Endothelial cell of umbilical vein (primary cell): ENCODE results near the gene ALOX15B. TPM values are rescaled to one million over a fixed set of nuclear protein-coding genes. Genes with fewer than 3 reads are reported as not detected.

Experiments
- BruUV-seq: library from RNA; stranded (reverse); fragments of 400-500 nt; replicated peaks from 2 replicates; lab custom pipeline; 2021; lab: Mats Ljungman, UMichigan
- CTCF ChIA-PET: fragments of 300-600, 350-600 bp; sonication (Branson Sonifier 250); formaldehyde crosslinking; loops from one replicate; lab custom pipeline; 2021; ENCODE audit warnings: antibody characterized with exemption, inconsistent platforms; lab: Charles Lee
- POLR2A ChIA-PET: fragments of 300-600, 350-600 bp; sonication (Branson Sonifier 250); formaldehyde crosslinking; loops from one replicate; lab custom pipeline; 2021; ENCODE audit warnings: antibody characterized with exemption, inconsistent platforms; lab: Charles Lee
- DNase-seq: peaks from one replicate; pipeline ENCODE4 v3.0.0-alpha.2; 2011; ENCODE audit warnings: low read depth, low spot score
- FAIRE-seq: peaks from 2 replicates; lab custom pipeline; 2011; peaks lifted over from hg19 to GRCh38; lab: Jason Lieb, UNC
- H2AFZ ChIP-seq: 2 replicates; pipeline ENCODE4 v1.6.0; 2012; ENCODE audit warnings: low read depth, low read length, control low read depth, inconsistent platforms
- H3K27ac ChIP-seq: 2 replicates; pipeline ENCODE4 v1.5.1; 2011; ENCODE audit warnings: low read depth, mild to moderate bottlenecking, control low read depth, low read length, moderate library complexity; ENCODE audit not compliant: insufficient read depth
- H3K27me3 ChIP-seq, 2 experiments: 2 replicates each; pipeline versions ENCODE4 v1.6.0 to v1.6.1; 2011; ENCODE audit warnings: low read length in 2 of 2, mixed read lengths in 1 of 2; ENCODE audit not compliant: control insufficient read depth in 2 of 2, insufficient read depth in 2 of 2
- H3K36me3 ChIP-seq, 2 experiments: 2 replicates in 1 of 2; 3 replicates in 1 of 2; pipeline ENCODE4 v1.5.1; 2011; ENCODE audit warnings: low read length in 2 of 2, mild to moderate bottlenecking in 1 of 2, moderate library complexity in 1 of 2; ENCODE audit not compliant: control insufficient read depth in 2 of 2, insufficient read depth in 2 of 2; ENCODE audit errors: extremely low read depth in 1 of 2
- H3K4me1 ChIP-seq: 3 replicates; pipeline ENCODE4 v1.5.1; 2011; ENCODE audit warnings: mild to moderate bottlenecking, low read length; ENCODE audit not compliant: control insufficient read depth, insufficient read depth; ENCODE audit errors: extremely low read depth
- H3K4me2 ChIP-seq: 2 replicates; pipeline ENCODE4 v1.6.1; 2011; ENCODE audit warnings: low read length, control low read depth, mixed read lengths; ENCODE audit not compliant: insufficient read depth
- H3K4me3 ChIP-seq, 3 experiments: fragments of 200-600 bp in 1 of 3; sonication (generic), shearing (Covaris generic) in 1 of 3; replicated peaks in 1 of 3; 2 replicates each; pipeline ENCODE4 v1.5.1; 2011 to 2016; ENCODE audit warnings: control low read depth in 3 of 3, low read length in 3 of 3, mild to moderate bottlenecking in 2 of 3, inconsistent platforms in 1 of 3, low read depth in 1 of 3, moderate library complexity in 1 of 3; ENCODE audit not compliant: insufficient read depth in 1 of 3
- H3K79me2 ChIP-seq: 2 replicates; pipeline ENCODE4 v1.6.0; 2012; ENCODE audit warnings: low read length, inconsistent platforms; ENCODE audit not compliant: control insufficient read depth, insufficient read depth
- H3K9ac ChIP-seq: replicated peaks from 2 replicates; pipeline ENCODE3; 2011; ENCODE audit warnings: low read length, control low read depth; ENCODE audit not compliant: insufficient read depth; ENCODE audit errors: extremely low read depth
- H3K9me1 ChIP-seq: replicated peaks from 3 replicates; pipeline ENCODE4 v1.6.0; 2011; ENCODE audit warnings: mild to moderate bottlenecking, low read length; ENCODE audit not compliant: control insufficient read depth, insufficient read depth; ENCODE audit errors: extremely low read depth
- H3K9me3 ChIP-seq: replicated peaks from 2 replicates; pipeline ENCODE4 v1.5.1; 2012; ENCODE audit warnings: low read length, inconsistent platforms; ENCODE audit not compliant: control insufficient read depth, insufficient read depth
- H4K20me1 ChIP-seq: replicated peaks from 2 replicates; pipeline ENCODE3; 2011; ENCODE audit warnings: mild to moderate bottlenecking, low read length; ENCODE audit not compliant: control insufficient read depth, insufficient read depth; ENCODE audit errors: extremely low read depth
- CTCF ChIP-seq, 2 donors: IDR thresholded peaks; 1 replicate in 1 of 2; 2 replicates in 1 of 2; pipeline ENCODE4 v1.5.1; 2011; ENCODE audit warnings: low read length in 2 of 2, mild to moderate bottlenecking in 2 of 2, moderate library complexity in 2 of 2, control low read depth in 1 of 2, inconsistent platforms in 1 of 2, low read depth in 1 of 2; ENCODE audit not compliant: insufficient read depth in 1 of 2; ENCODE audit errors: extremely low read depth in 1 of 2
- EZH2 ChIP-seq: IDR thresholded peaks from 2 replicates; pipeline ENCODE4 v1.6.1; 2012; ENCODE audit warnings: borderline replicate concordance, low read depth, mild to moderate bottlenecking, moderate library complexity, low read length, inconsistent platforms; ENCODE audit not compliant: severe bottlenecking
- FOS ChIP-seq: IDR thresholded peaks from 2 replicates; pipeline ENCODE4 v1.6.1; 2011; ENCODE audit warnings: mild to moderate bottlenecking, low read length, moderate library complexity, borderline replicate concordance; ENCODE audit not compliant: insufficient read depth
- GATA2 ChIP-seq: IDR thresholded peaks from 2 replicates; pipeline ENCODE4 v1.7.0; 2011; ENCODE audit warnings: low read depth, mild to moderate bottlenecking, moderate library complexity, mixed read lengths, low read length; ENCODE audit not compliant: insufficient read length, insufficient read depth
- MAX ChIP-seq: IDR thresholded peaks from 2 replicates; pipeline ENCODE4 v1.6.1; 2011; ENCODE audit not compliant: insufficient read depth, insufficient read length
- MYC ChIP-seq: IDR thresholded peaks from one replicate; pipeline ENCODE4 v1.6.1; 2011; ENCODE audit warnings: mild to moderate bottlenecking, low read depth, low read length
- POLR2A ChIP-seq: IDR thresholded peaks from 2 replicates; pipeline ENCODE4 v1.6.1; 2012; ENCODE audit warnings: low read depth, mild to moderate bottlenecking, control low read depth, low read length
- POLR2AphosphoS5 ChIP-seq: IDR thresholded peaks from 2 replicates; pipeline ENCODE4 v1.6.1; 2012; ENCODE audit warnings: low read depth, mild to moderate bottlenecking, control low read depth, low read length, moderate library complexity; ENCODE audit not compliant: insufficient read depth
- dilution Hi-C: fragments of 300-500 bp; cut with MboI; formaldehyde crosslinking; loops from one replicate; pipeline ENCODE4 v1.15.0; 2019; ENCODE audit warnings: low sequenced_read_pairs; ENCODE audit not compliant: extremely low pct_ligation_motif_present
- intact Hi-C: fragments of 100-400 bp; cut with micrococcal nuclease; formaldehyde crosslinking; loops from one replicate; pipeline ENCODE4 v1.10.0; 2022
- polyA plus RNA-seq, 4 experiments: library from polyadenylated mRNA; depleted of rRNA in 3 of 4; stranded (reverse) in 3 of 4; unstranded in 1 of 4; fragments of >200 nt; gene quantifications; 2 replicates each; pipeline versions ENCODE4 v1.2.1 to v1.2.3, GENCODE V29; 2011 to 2012; ENCODE audit warnings: missing spikeins in 1 of 4
- total RNA-seq: library from RNA; stranded (reverse); gene quantifications from 2 replicates; pipeline ENCODE4 v1.2.3, GENCODE V29; 2021

The ALOX15B gene
- total and polyA plus RNA-seq, 2 donors (not counting 3 experiments of a cell fraction or from before 2014, with no cell fraction given) = not detected

- intact Hi-C loops (no loop called here), dilution Hi-C loops (no loop called here)
- DNase-seq (no peak), FAIRE-seq (no peak)
- Histone ChIP-seq H2AFZ (no peak overlapping the region), H3K9me1 (no peaks in the 10 kb centered on the region), H3K27ac (no peak overlapping the region), H3K4me3 (no peak overlapping the region), H3K36me3 (no peaks in the 10 kb centered on the region), H3K79me2 (no peaks in the 10 kb centered on the region), H3K9ac (no peak overlapping the region), H3K4me1 (peaks cover 3% of the 10 kb centered on the region), H3K4me2 (no peak overlapping the region), H3K9me3 (no peaks in the 10 kb centered on the region), H3K27me3 (peaks cover 35 to 42% of the 10 kb centered on the region in 2 experiments), H4K20me1 (no peaks in the 10 kb centered on the region)
- POLR2A ChIA-PET = interaction anchor here (1.1 kb wide), 1 partner anchor 98 kb away, joined by 3 read pairs; no protein-coding TSS in a partner anchor
- CTCF ChIA-PET = interaction anchor here (0.6 to 4.6 kb wide), 27 partner anchors 9 to 815 kb away, joined by 3 to 158 read pairs (median 7); partner anchors contain the start of genes ALOX12B, ALOXE3 and HES7
- BruUV-seq = no TSS peak
- TF ChIP-seq MYC (no peak), CTCF (IDR thresholded peaks at IDR 0.05; ENCODE audit: extremely low read depth in 1 of 2, insufficient read depth in 1 of 2, low read depth in 1 of 2, low read length in 2 of 2) (no peak), POLR2A (no peak), GATA2 (no peak), FOS (no peak), POLR2AphosphoS5 (no peak), MAX (no peak), EZH2 (no peak)
Measured at GRCh38 chr17:8074554-8074953, 35.7 kb downstream of the ALOX15B start.
